A673 (cell line): ENCODE results near the gene CAB39. TPM values are rescaled to one million over a fixed set of nuclear protein-coding genes. Genes with fewer than 3 reads are reported as not detected.

Source experiments
- BruUV-seq: library from RNA; stranded (reverse); fragments of 400-500 nt; replicated peaks from 2 replicates; lab custom pipeline; 2021; lab: Mats Ljungman, UMichigan
- CTCF ChIA-PET: fragments of 300-600 bp; sonication (Branson Sonifier 250); formaldehyde crosslinking; loops from one replicate; lab custom pipeline; 2022; ENCODE audit warnings: antibody characterized with exemption; lab: Charles Lee
- POLR2A ChIA-PET: fragments of 300-600 bp; sonication (Branson Sonifier 250); formaldehyde crosslinking; loops from one replicate; lab custom pipeline; 2022; ENCODE audit warnings: antibody characterized with exemption; ENCODE audit not compliant: low non-redundant PET; lab: Charles Lee
- DNase-seq: peaks from one replicate; pipeline ENCODE4 v3.0.0-alpha.2; 2015; ENCODE audit warnings: low spot score
- H3K27ac ChIP-seq: fragments of 200-600 bp; sonication (generic); 2 replicates; pipeline ENCODE4 v1.5.1; 2016; ENCODE audit warnings: mixed run types, low read depth, mild to moderate bottlenecking, mixed read lengths, antibody characterized with exemption, low read length; ENCODE audit not compliant: poor library complexity, severe bottlenecking
- H3K27me3 ChIP-seq: fragments of 200-600 bp; sonication (generic); replicated peaks from 2 replicates; pipeline ENCODE4 v1.6.1; 2017; ENCODE audit warnings: mixed run types, low read depth, mild to moderate bottlenecking, mixed read lengths, antibody characterized with exemption, low read length; ENCODE audit not compliant: insufficient read depth, poor library complexity
- H3K36me3 ChIP-seq: fragments of 200-600 bp; sonication (generic); 2 replicates; pipeline ENCODE4 v1.6.1; 2016; ENCODE audit warnings: mixed run types, mild to moderate bottlenecking, mixed read lengths, antibody characterized with exemption, low read length; ENCODE audit not compliant: insufficient read depth, poor library complexity, severe bottlenecking
- H3K4me1 ChIP-seq: fragments of 200-600 bp; sonication (generic); 2 replicates; pipeline ENCODE4 v1.6.1; 2017; ENCODE audit warnings: mixed run types, mild to moderate bottlenecking, mixed read lengths, antibody characterized with exemption, low read length; ENCODE audit not compliant: insufficient read depth, poor library complexity, severe bottlenecking
- H3K4me3 ChIP-seq: fragments of 200-600 bp; sonication (generic); 2 replicates; pipeline ENCODE4 v1.5.1; 2016; ENCODE audit warnings: low read depth, mixed run types, mild to moderate bottlenecking, mixed read lengths, low read length; ENCODE audit not compliant: poor library complexity, severe bottlenecking
- H3K9me3 ChIP-seq: fragments of 200-600 bp; sonication (generic); 2 replicates; pipeline ENCODE4 v1.6.1; 2016; ENCODE audit warnings: mixed run types, low read depth, mild to moderate bottlenecking, mixed read lengths, antibody characterized with exemption, low read length; ENCODE audit not compliant: poor library complexity, severe bottlenecking
- CTCF ChIP-seq: fragments of 300-800, 200-600 bp; sonication (generic); conservative IDR thresholded peaks from 2 replicates; pipeline ENCODE4 v1.5.1; 2017; ENCODE audit warnings: low read depth, mild to moderate bottlenecking, antibody characterized with exemption, low read length, moderate library complexity, mixed read lengths
- EZH2 ChIP-seq: fragments of 200-600 bp; sonication (generic); IDR thresholded peaks from 2 replicates; pipeline ENCODE4 v1.6.1; 2017; ENCODE audit warnings: borderline replicate concordance, low read depth, mild to moderate bottlenecking, mixed read lengths, antibody characterized with exemption, low read length; ENCODE audit not compliant: poor library complexity, severe bottlenecking
- intact Hi-C: fragments of 100-400 bp; cut with micrococcal nuclease; formaldehyde crosslinking; loops from one replicate; pipeline ENCODE4 v1.10.0; 2022; ENCODE audit not compliant: unreplicated experiment
- total RNA-seq: library from RNA; stranded (reverse); gene quantifications from 2 replicates; pipeline ENCODE4 v1.2.3, GENCODE V29; 2021

The CAB39 gene
- total RNA-seq, 1 experiment from 2014 or later = 58.2 TPM

GRCh38 chr2:230862292-230862691, 149.7 kb downstream of the CAB39 start:
- H3K9me3 ChIP-seq = no peaks in the 10 kb centered on the region
- no TSS peak for BruUV-seq
- DNase-seq = no peak
- H3K36me3 ChIP-seq = no peaks in the 10 kb centered on the region
- ChIA-PET CTCF (no interaction called here), POLR2A (no interaction called here)
- no peak overlapping the region for H3K4me3 ChIP-seq
- H3K4me1 ChIP-seq = peaks cover 21% of the 10 kb centered on the region
- H3K27me3 ChIP-seq = peaks cover 7% of the 10 kb centered on the region
- no peak for TF ChIP-seq CTCF
- intact Hi-C loops = no loop called here
- no peak overlapping the region for H3K27ac ChIP-seq

- Histone ChIP-seq H3K36me3 (no peaks in the 10 kb centered on the region), H3K4me1 (peaks cover 27% of the 10 kb centered on the region), H3K27me3 (peaks cover 7% of the 10 kb centered on the region), H3K27ac (no peak overlapping the region), H3K4me3 (no peak overlapping the region), H3K9me3 (no peaks in the 10 kb centered on the region)
- TF ChIP-seq CTCF = no peak
- no peak for TF ChIP-seq EZH2
- CTCF ChIA-PET = no interaction called here
- no peak for DNase-seq
- POLR2A ChIA-PET = no interaction called here
- no TSS peak for BruUV-seq
- intact Hi-C loops = no loop called here
These were observed 150.4 kb downstream of the CAB39 start for GRCh38 chr2:230863031-230863430.

DNA sequence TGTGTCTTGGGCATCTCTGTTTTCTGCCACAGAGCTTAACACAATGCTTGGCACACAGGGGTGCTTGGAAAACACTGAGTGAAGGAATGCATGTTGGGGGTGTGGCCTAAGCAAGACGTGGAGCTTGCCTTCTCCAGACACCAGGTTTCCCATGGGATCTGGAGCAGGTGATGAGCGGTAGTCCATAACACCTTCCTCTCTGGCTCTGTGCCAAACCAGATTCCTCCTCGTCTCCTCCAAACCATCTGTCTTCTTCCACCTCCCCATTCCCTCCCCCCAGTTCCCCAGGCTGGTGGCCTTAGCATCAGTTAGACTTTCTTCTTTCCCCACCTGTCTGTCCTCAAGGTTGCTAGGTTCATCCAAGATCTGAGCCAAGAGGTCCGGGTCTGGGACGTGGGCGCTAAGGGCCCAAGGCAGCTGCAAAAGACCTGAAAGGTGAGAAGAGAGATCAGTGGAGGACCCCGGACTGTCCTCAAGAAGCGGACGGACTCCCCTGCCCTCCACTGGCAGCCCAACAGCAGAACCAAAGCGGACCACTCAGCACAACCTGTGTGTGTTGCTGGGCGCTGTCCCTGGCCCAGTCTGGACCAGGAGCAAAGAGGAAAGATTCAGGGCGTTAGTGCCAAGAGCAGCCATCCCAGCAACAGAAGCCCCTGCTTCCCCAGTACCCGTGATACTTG, 150.9 kb downstream of the CAB39 start:
- BruUV-seq = no TSS peak
- no peak overlapping the region for H3K27ac ChIP-seq
- no peaks in the 10 kb centered on the region for H3K9me3 ChIP-seq
- DNase-seq = no peak
- ChIA-PET CTCF (no interaction called here), POLR2A (no interaction called here)
- no peaks in the 10 kb centered on the region for H3K36me3 ChIP-seq
- peaks cover 32% of the 10 kb centered on the region for H3K4me1 ChIP-seq
- H3K4me3 ChIP-seq = no peak overlapping the region
- H3K27me3 ChIP-seq = peaks cover 7% of the 10 kb centered on the region
- TF ChIP-seq EZH2 = no peak
- TF ChIP-seq CTCF = no peak
- intact Hi-C loops = no loop called here
